K562 (cell line): ENCODE data around the gene ESAM. TPM values are rescaled to one million over a fixed set of nuclear protein-coding genes. Genes with fewer than 3 reads are reported as not detected.

ENCODE experiments used
- HNRNPL ChIP-seq: fragments of 200-400 bp; formaldehyde crosslinking; IDR thresholded peaks from 2 replicates; pipeline ENCODE4 v1.6.1; 2017; ENCODE audit warnings: low read depth, mild to moderate bottlenecking, low read length
- KAT8 ChIP-seq: fragments of 450-650 bp; IDR thresholded peaks from 2 replicates; pipeline ENCODE4 v1.6.1; 2016; ENCODE audit warnings: low read depth, mild to moderate bottlenecking
- L3MBTL2 ChIP-seq: fragments of 450-650 bp; IDR thresholded peaks from 2 replicates; pipeline ENCODE4 v1.6.1; 2016; ENCODE audit warnings: mild to moderate bottlenecking, moderate library complexity
- PHF8 ChIP-seq: fragments of 200-600 bp; sonication (generic); IDR thresholded peaks from 2 replicates; pipeline ENCODE4 v1.6.1; 2012; ENCODE audit warnings: mixed run types, mild to moderate bottlenecking, inconsistent platforms, low read length, moderate library complexity, borderline replicate concordance
- RCOR1 ChIP-seq, 2 experiments: IDR thresholded peaks; 2 replicates each; pipeline ENCODE4 v1.6.1; 2012; ENCODE audit warnings: low read depth in 2 of 2, low read length in 2 of 2, borderline replicate concordance in 1 of 2, improper control_type of control experiment in 1 of 2
- SIRT6 ChIP-seq: IDR thresholded peaks from one replicate; pipeline ENCODE4 v1.6.1; 2012; ENCODE audit warnings: low read depth, mild to moderate bottlenecking, control low read depth, inconsistent platforms, low read length, moderate library complexity
- STAG1 ChIP-seq: sonication (generic); formaldehyde crosslinking; IDR thresholded peaks from 2 replicates; pipeline ENCODE4 v1.5.0; 2020; ENCODE audit warnings: missing genetic modification reagents, borderline replicate concordance
- TEAD1 ChIP-seq, 2 experiments: fragments of 450-650 bp in 1 of 2; sonication (generic) in 1 of 2; formaldehyde crosslinking; IDR thresholded peaks; 2 replicates each; pipeline versions ENCODE4 v1.4.0 to v1.8.0; 2020 to 2022; ENCODE audit warnings: mild to moderate bottlenecking in 2 of 2, missing genetic modification reagents in 1 of 2
- TRIM28 ChIP-seq: fragments of 450-650 bp; IDR thresholded peaks from 2 replicates; pipeline ENCODE4 v1.6.1; 2017
- ZNF197 ChIP-seq: fragments of 200-800 bp; sonication (Bioruptor generic); IDR thresholded peaks from 2 replicates; pipeline ENCODE4 v1.6.1; 2016; ENCODE audit warnings: low read depth, missing genetic modification characterization, missing compliant biosample characterization
- polyA plus RNA-seq, 8 experiments: library from polyadenylated mRNA; depleted of rRNA in 4 of 8; stranded (reverse) in 5 of 8; unstranded in 3 of 8; fragments of >200 nt; fragmentation: Nextera tagmentation in 2 of 8; fragmentation: Illumina TruSeq in 1 of 8; extraction: Ambion mirVana in 2 of 8; extraction: Trizol in 1 of 8; gene quantifications; 2 replicates each; pipeline versions ENCODE4 v1.2.1 to v1.2.3, GENCODE V29; 2011 to 2014; ENCODE audit warnings: inconsistent platforms in 1 of 8, missing spikeins in 1 of 8
- total RNA-seq, 7 experiments: library from RNA; depleted of rRNA in 6 of 7; stranded (reverse); fragments of >200 nt in 6 of 7; fragmentation: Illumina TruSeq in 2 of 7; extraction: Trizol in 2 of 7; gene quantifications; 2 replicates each; pipeline versions ENCODE4 v1.2.1 to v1.2.3, GENCODE V29; 2011 to 2021; ENCODE audit warnings: low replicate concordance in 1 of 7
- TF ChIP-seq, protein P1 (sequence below): sonication (generic); formaldehyde crosslinking; IDR thresholded peaks from 2 replicates; pipeline ENCODE4 v1.8.1; 2022; ENCODE audit warnings: missing genetic modification reagents
- TF ChIP-seq, protein P2 (sequence below), 3 experiments: IDR thresholded peaks in 2 of 3; conservative IDR thresholded peaks in 1 of 3; 2 replicates each; pipeline ENCODE4 v1.5.1; 2011 to 2012; ENCODE audit warnings: low read length in 3 of 3, mild to moderate bottlenecking in 3 of 3, control low read depth in 2 of 3, improper control_type of control experiment in 1 of 3, inconsistent platforms in 1 of 3, low read depth in 1 of 3, mixed read lengths in 1 of 3, moderate library complexity in 1 of 3; ENCODE audit not compliant: insufficient read depth in 2 of 3
- TF ChIP-seq, protein P3 (sequence below): fragments of 450-650 bp; IDR thresholded peaks from 2 replicates; pipeline ENCODE4 v1.6.1; 2014; ENCODE audit warnings: low read depth, mild to moderate bottlenecking, moderate library complexity, borderline replicate concordance
- TF ChIP-seq, protein P4 (sequence below): sonication (generic); formaldehyde crosslinking; IDR thresholded peaks from 2 replicates; pipeline ENCODE4 v1.9.0; 2022; ENCODE audit warnings: mild to moderate bottlenecking, missing genetic modification reagents
- TF ChIP-seq, protein P5 (sequence below): fragments of 250-450 bp; sonication (Bioruptor Pico); IDR thresholded peaks from 2 replicates; pipeline ENCODE4 v1.5.0; 2020; ENCODE audit warnings: mild to moderate bottlenecking
- TF ChIP-seq, protein P6 (sequence below): fragments of 450-650 bp; IDR thresholded peaks from 2 replicates; pipeline ENCODE4 v1.6.1; 2016; ENCODE audit warnings: borderline replicate concordance
- TF ChIP-seq, protein P7 (sequence below), 2 experiments: IDR thresholded peaks; 2 replicates each; pipeline ENCODE4 v1.6.1; 2011; ENCODE audit warnings: borderline replicate concordance in 1 of 2, control low read depth in 1 of 2, low read depth in 1 of 2, low read length in 1 of 2, mild to moderate bottlenecking in 1 of 2, mixed read lengths in 1 of 2, moderate library complexity in 1 of 2; ENCODE audit not compliant: insufficient read depth in 1 of 2, insufficient read length in 1 of 2, poor library complexity in 1 of 2, severe bottlenecking in 1 of 2; ENCODE audit errors: extremely low read depth in 1 of 2

The ESAM gene
- total and polyA plus RNA-seq, 9 of the 15 experiments (the other 6 are each of a cell fraction or from before 2014, with no cell fraction given) = 0.06 to 1.5 (median 0.22) TPM

DNA sequence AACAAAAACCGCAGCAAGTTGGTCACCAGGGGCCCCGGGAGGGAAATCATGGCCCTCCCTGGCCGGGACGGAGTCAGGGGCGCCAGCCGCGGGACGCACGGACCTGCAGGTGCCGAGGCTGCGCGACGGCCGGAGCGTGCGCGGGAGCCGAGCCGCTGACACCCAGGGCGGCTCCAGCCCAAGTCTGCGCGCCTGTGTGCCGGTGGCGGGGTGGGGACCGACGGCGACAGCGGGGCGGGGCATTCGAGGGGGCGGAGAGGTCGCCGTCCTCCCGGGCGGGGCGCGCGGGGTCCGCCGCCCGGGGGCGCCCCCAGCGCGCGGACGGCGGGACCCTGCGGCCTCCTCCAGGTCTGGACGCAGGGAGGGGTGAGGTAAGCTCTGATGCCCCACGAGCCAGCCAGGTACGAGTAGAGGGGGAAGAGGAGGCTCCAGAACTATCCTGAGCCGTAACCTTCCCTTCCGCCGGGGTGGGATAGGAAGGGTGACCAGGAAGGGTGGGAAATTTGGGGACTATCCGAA is at the start of gene ESAM (continued):
- TF ChIP-seq, protein P1, sequence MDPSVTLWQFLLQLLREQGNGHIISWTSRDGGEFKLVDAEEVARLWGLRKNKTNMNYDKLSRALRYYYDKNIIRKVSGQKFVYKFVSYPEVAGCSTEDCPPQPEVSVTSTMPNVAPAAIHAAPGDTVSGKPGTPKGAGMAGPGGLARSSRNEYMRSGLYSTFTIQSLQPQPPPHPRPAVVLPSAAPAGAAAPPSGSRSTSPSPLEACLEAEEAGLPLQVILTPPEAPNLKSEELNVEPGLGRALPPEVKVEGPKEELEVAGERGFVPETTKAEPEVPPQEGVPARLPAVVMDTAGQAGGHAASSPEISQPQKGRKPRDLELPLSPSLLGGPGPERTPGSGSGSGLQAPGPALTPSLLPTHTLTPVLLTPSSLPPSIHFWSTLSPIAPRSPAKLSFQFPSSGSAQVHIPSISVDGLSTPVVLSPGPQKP (CRISPR knock-in tag) = no peak
- TF ChIP-seq, protein P2, sequence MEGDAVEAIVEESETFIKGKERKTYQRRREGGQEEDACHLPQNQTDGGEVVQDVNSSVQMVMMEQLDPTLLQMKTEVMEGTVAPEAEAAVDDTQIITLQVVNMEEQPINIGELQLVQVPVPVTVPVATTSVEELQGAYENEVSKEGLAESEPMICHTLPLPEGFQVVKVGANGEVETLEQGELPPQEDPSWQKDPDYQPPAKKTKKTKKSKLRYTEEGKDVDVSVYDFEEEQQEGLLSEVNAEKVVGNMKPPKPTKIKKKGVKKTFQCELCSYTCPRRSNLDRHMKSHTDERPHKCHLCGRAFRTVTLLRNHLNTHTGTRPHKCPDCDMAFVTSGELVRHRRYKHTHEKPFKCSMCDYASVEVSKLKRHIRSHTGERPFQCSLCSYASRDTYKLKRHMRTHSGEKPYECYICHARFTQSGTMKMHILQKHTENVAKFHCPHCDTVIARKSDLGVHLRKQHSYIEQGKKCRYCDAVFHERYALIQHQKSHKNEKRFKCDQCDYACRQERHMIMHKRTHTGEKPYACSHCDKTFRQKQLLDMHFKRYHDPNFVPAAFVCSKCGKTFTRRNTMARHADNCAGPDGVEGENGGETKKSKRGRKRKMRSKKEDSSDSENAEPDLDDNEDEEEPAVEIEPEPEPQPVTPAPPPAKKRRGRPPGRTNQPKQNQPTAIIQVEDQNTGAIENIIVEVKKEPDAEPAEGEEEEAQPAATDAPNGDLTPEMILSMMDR (IDR thresholded peaks at IDR 0.05 in 2 of 3, conservative IDR thresholded peaks at IDR 0.05 in 1 of 3; ENCODE audit: insufficient read depth in 2 of 3, low read depth in 1 of 3, low read length in 3 of 3) = peak in 2 of 3 experiments; percentile 16 to 21; a peak in 2 of 6 replicates
- TF ChIP-seq STAG1 (CRISPR knock-in tag) = no peak
- TF ChIP-seq, protein P3, sequence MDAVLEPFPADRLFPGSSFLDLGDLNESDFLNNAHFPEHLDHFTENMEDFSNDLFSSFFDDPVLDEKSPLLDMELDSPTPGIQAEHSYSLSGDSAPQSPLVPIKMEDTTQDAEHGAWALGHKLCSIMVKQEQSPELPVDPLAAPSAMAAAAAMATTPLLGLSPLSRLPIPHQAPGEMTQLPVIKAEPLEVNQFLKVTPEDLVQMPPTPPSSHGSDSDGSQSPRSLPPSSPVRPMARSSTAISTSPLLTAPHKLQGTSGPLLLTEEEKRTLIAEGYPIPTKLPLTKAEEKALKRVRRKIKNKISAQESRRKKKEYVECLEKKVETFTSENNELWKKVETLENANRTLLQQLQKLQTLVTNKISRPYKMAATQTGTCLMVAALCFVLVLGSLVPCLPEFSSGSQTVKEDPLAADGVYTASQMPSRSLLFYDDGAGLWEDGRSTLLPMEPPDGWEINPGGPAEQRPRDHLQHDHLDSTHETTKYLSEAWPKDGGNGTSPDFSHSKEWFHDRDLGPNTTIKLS = no peak
- TF ChIP-seq RCOR1 (IDR thresholded peaks at IDR 0.05; ENCODE audit: borderline replicate concordance in 1 of 2, low read depth in 2 of 2, low read length in 2 of 2) = peak in 1 of 2 experiments; percentile 33; a peak in 1 of 4 replicates
- TF ChIP-seq SIRT6 = no peak
- TF ChIP-seq, protein P4, sequence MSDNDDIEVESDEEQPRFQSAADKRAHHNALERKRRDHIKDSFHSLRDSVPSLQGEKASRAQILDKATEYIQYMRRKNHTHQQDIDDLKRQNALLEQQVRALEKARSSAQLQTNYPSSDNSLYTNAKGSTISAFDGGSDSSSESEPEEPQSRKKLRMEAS = peak; percentile 35; the same call in 1 of the 2 replicates
- TF ChIP-seq L3MBTL2 = peak; percentile 63
- TF ChIP-seq, protein P5, sequence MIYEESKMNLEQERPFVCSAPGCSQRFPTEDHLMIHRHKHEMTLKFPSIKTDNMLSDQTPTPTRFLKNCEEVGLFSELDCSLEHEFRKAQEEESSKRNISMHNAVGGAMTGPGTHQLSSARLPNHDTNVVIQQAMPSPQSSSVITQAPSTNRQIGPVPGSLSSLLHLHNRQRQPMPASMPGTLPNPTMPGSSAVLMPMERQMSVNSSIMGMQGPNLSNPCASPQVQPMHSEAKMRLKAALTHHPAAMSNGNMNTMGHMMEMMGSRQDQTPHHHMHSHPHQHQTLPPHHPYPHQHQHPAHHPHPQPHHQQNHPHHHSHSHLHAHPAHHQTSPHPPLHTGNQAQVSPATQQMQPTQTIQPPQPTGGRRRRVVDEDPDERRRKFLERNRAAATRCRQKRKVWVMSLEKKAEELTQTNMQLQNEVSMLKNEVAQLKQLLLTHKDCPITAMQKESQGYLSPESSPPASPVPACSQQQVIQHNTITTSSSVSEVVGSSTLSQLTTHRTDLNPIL (CRISPR knock-in tag) = no peak
- TF ChIP-seq, protein P6, sequence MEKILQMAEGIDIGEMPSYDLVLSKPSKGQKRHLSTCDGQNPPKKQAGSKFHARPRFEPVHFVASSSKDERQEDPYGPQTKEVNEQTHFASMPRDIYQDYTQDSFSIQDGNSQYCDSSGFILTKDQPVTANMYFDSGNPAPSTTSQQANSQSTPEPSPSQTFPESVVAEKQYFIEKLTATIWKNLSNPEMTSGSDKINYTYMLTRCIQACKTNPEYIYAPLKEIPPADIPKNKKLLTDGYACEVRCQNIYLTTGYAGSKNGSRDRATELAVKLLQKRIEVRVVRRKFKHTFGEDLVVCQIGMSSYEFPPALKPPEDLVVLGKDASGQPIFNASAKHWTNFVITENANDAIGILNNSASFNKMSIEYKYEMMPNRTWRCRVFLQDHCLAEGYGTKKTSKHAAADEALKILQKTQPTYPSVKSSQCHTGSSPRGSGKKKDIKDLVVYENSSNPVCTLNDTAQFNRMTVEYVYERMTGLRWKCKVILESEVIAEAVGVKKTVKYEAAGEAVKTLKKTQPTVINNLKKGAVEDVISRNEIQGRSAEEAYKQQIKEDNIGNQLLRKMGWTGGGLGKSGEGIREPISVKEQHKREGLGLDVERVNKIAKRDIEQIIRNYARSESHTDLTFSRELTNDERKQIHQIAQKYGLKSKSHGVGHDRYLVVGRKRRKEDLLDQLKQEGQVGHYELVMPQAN = no peak
- no peak for TF ChIP-seq ZNF197 (CRISPR knock-in tag)
- TF ChIP-seq TRIM28 = no peak
- no peak for TF ChIP-seq HNRNPL
- TF ChIP-seq PHF8 = peak; percentile 18; the same call in 1 of the 2 replicates
- peak in 1 of 2 experiments; percentile 18; a peak in 1 of 4 replicates for TF ChIP-seq TEAD1 (CRISPR knock-in tag; IDR thresholded peaks at IDR 0.05)
- TF ChIP-seq, protein P7, sequence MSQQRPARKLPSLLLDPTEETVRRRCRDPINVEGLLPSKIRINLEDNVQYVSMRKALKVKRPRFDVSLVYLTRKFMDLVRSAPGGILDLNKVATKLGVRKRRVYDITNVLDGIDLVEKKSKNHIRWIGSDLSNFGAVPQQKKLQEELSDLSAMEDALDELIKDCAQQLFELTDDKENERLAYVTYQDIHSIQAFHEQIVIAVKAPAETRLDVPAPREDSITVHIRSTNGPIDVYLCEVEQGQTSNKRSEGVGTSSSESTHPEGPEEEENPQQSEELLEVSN (IDR thresholded peaks at IDR 0.05; ENCODE audit: borderline replicate concordance in 1 of 2, extremely low read depth in 1 of 2, insufficient read depth in 1 of 2, insufficient read length in 1 of 2, low read depth in 1 of 2, low read length in 1 of 2, poor library complexity in 1 of 2, severe bottlenecking in 1 of 2) = peak; percentile 55 to 88
- no peak for TF ChIP-seq KAT8
